GM12864 (cell line): ENCODE results near the gene MOV10L1.
"Not testable (repeated sequence)": the region's sequence is repeated elsewhere in the genome, so short reads cannot be mapped to it uniquely, and the experiment has no call there.

Experiments used
- DNase-seq: peaks from one replicate; pipeline ENCODE4 v3.0.0-alpha.2; 2011; ENCODE audit warnings: low read depth
- H3K4me3 ChIP-seq: 2 replicates; pipeline ENCODE4 v1.5.1; 2011; ENCODE audit warnings: mild to moderate bottlenecking, low read depth, low read length, control low read depth
- TF ChIP-seq, protein P1 (sequence below): IDR thresholded peaks from 2 replicates; pipeline ENCODE4 v1.5.1; 2011; ENCODE audit warnings: low read depth, mild to moderate bottlenecking, moderate library complexity, low read length, control low read depth, inconsistent platforms; ENCODE audit errors: missing control alignments

The MOV10L1 gene

DNA sequence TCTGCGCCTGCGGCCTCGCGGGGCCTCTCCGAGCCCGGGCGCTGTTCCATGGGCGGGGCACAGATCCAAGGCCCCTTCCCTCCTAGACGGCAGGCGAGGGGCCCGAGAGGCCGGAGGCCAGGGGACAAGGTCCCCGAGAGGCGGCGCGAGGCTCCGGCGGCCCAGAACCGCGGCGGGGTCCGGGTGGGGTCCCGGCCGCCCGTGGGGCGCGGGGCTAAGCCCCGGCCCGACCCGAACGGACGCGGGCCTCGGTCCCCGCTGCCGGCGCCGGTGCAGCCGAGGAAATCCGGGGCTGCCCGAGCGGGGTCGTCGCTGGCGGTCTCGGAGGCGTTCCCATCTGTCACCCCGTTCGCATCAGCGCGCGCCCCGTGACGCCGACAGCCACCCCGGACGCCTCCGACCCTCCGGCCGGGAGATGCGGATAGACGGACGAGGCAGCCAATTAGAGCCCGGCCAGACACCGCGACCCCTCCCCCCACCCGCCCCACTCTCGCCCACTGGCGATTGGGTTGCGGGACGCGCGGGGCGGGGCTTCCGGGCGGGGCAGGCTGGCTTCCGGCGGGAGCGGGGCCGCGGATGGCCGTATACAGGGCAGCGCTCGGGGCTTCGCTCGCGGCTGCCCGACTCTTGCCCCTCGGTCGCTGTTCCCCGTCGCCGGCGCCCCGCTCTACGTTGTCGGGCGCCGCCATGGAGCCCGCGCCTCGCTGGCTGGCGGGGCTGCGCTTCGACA lies 110.8 kb downstream of the MOV10L1 start, which contains the start of gene SELENOO:
SELENOO (plus strand) TSS at position 551 of the 730 bp plus-strand sequence; CDS start at position 577, 26 bp downstream.
- DNase-seq = peak; percentile 65
- TF ChIP-seq, protein P1, sequence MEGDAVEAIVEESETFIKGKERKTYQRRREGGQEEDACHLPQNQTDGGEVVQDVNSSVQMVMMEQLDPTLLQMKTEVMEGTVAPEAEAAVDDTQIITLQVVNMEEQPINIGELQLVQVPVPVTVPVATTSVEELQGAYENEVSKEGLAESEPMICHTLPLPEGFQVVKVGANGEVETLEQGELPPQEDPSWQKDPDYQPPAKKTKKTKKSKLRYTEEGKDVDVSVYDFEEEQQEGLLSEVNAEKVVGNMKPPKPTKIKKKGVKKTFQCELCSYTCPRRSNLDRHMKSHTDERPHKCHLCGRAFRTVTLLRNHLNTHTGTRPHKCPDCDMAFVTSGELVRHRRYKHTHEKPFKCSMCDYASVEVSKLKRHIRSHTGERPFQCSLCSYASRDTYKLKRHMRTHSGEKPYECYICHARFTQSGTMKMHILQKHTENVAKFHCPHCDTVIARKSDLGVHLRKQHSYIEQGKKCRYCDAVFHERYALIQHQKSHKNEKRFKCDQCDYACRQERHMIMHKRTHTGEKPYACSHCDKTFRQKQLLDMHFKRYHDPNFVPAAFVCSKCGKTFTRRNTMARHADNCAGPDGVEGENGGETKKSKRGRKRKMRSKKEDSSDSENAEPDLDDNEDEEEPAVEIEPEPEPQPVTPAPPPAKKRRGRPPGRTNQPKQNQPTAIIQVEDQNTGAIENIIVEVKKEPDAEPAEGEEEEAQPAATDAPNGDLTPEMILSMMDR = no peak
- H3K4me3 ChIP-seq = peak within 1 kb of the TSS; percentile 83

DNA sequence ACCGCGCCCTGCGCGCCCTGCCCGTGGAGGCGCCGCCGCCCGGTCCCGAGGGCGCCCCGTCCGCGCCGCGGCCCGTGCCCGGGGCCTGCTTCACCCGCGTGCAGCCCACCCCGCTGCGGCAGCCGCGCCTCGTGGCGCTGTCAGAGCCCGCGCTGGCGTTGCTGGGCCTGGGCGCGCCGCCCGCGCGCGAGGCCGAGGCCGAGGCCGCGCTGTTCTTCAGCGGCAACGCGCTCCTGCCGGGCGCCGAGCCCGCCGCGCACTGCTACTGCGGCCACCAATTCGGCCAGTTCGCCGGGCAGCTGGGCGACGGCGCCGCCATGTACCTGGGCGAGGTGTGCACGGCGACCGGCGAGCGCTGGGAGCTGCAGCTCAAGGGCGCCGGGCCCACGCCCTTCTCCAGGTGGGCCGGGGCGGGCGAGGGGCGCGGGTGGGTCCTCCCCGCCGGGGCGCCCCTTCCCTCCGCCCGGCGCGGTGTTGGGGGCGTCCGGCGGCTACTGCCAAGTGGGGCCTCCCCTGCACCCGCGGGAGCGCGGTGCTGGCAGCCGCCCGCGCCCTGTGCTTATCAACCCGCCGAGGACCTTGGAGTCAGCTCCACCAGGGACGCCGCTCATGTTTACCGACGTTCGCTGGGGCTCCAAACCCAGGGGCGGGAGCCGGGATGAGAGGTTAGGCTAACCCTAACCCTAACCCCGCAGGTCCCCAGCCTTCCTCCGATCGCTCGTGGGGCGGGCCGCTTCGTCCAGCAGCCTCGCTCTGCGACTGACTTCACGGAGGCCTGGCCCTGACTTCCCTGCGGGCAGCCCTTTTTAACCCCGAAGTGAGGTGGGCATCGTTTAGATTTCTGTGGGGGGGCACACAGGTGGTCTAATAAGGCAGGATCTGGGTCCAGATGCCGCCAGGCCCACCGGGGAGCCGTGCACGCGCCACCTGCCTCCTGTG lies 111.7 kb downstream of the MOV10L1 start:
- H3K4me3 ChIP-seq = peak overlapping the region; percentile 83
- TF ChIP-seq, protein P1 = no peak
- DNase-seq = no peak

DNA sequence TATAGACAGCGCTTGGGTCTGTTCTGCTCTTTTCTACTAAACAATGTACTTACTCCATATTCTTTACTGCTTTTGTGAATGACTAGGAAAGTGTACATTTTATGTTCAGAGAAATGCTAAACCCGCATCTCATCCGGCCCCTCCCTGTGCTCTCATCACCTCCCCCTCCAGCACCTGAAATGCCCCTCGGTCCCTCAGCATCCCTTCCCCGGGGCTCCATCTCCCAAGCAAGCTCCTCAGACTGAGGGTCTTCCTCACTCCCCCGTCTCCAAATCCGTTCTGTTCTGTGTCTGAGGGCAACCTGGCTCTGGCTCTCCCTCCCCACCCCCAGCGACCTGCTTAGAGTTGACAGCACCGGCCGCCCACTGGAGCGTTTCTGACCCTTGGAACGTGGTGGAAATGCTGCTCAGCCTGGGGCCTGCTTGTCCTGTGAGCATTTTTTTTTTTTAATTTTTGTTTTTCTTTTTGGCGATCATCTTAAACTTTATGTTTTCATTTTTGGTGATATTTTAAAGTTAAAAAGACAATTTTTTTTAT lies 112.4 kb downstream of the MOV10L1 start:
- DNase-seq = no peak
- H3K4me3 ChIP-seq = peak overlapping the region; percentile 83
- TF ChIP-seq, protein P1 = no peak

DNA sequence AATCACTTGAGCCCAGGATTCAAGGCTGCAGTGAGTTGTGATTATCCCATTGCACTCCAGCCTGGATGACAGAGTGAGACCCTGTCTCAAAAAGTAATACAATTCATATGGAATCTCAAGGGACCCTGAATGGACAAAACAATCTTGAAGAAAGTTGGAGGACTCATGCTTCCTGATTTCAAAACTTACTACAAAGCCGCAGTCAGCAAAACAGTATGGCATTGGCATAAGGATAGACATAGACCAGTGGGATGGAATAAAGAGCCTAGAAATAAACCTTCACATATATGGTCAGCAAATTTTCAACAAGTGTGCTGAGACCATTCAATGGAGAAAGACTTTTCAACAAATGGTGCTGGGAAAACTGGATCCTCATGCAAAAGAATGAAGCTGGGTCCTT lies 113.5 kb downstream of the MOV10L1 start:
- no peak overlapping the region for H3K4me3 ChIP-seq
- DNase-seq = no peak
- TF ChIP-seq, protein P1 = no peak

DNA sequence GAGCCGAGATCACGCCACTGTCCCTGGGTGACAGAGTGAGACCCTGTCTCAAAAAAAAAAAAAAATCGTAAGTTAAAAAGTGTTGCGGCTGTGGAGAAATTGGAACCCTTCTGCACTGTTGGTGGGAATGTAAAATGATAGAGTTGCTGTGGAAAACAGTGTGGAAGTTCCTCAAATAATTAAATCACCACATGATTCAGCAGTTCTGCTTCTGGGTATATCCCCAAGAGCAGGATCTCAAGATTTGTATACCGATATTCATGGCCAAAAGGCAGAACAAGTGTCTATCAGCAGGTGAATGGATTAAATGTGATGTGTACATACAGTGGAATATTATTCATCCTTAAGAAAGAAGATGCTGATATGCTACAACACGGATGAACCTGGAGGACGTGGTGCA lies 114.8 kb downstream of the MOV10L1 start:
- no peak overlapping the region for H3K4me3 ChIP-seq
- no peak for DNase-seq
- TF ChIP-seq, protein P1 = no peak

DNA sequence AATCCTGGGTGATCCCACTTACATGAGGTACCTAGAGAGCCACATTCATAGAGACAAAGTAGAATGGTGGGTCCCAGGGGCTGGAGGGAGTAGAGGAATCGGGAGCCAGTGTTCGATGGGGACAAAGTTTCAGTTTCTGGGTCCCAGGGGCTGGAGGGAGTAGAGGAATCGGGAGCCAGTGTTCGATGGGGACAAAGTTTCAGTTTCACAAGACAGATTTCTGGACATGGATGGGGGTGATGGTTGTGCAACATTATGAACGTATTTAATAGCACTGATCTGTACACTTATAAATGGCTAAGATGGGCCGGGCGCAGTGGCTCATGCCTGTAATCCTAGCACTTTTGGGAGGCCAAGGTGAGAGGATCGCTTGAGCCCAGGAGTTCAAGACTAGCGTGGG lies 115.2 kb downstream of the MOV10L1 start:
- DNase-seq, H3K4me3 ChIP-seq: not testable (repeated sequence)

DNA sequence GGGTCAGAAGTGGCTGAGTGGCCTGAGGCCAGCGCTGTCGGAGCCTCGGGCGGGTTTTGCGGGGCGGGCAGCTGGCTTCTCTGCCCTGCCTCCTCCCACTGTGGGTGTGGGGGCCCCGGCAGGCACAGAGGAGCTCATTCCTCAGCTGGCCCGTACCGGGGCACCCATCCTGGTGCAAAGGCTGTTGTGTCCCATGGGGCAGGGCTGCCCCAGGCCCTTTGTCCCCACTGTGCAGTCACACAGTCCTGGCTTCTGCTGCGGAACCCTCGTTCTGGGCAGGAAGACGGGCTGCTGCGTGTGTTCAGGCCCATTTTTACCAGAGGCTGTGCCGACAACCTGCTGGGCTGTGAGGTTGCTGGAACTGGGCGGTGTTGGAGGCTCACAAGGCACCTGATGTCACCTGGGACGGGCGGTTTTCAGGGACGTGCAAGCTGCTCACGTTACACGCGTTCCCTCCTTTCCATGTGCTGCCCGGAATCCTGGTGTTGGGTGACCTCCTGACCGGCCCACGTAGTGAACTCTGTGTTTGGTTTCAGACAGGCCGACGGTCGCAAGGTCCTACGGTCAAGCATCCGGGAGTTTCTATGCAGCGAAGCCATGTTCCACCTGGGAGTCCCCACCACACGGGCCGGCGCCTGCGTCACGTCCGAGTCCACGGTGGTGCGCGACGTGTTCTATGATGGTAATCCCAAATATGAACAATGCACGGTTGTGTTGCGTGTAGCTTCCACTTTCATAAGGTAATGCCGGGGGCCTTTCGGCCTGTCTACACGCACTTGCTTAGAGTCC lies 116.2 kb downstream of the MOV10L1 start:
- DNase-seq = no peak
- TF ChIP-seq, protein P1 = no peak
- H3K4me3 ChIP-seq = no peak overlapping the region
